RKO (cell line): Measurements from ENCODE around the gene ABCD3.
"Not testable (repeated sequence)": the region's sequence is repeated elsewhere in the genome, so short reads cannot be mapped to it uniquely, and the experiment has no call there.

Source experiments
- DNase-seq: peaks from one replicate; pipeline ENCODE4 v3.0.0-alpha.2; 2016; ENCODE audit warnings: low spot score

The ABCD3 gene

DNA sequence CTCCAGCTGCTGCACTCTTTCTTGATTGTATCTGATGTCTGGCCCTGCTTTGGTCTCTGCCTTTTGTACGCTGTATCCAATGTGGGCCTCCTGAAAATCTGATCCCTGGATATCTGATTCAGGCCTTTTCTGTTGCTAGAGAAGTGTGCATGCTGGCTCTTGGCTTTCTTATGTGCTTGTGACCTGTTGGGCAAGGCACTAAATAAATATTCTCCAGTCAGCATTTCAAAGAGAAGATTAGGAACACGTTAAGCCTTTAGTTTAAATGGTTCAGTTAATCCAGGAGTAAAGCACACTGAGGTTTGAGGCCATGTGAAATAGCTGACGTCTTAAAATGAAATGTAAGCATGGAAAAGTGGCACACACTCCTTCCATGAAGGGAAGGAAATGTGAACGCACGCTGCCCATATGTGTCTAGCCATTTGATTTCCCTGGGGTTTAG lies 132.6 kb downstream of the ABCD3 start:
- DNase-seq, result no peak

DNA sequence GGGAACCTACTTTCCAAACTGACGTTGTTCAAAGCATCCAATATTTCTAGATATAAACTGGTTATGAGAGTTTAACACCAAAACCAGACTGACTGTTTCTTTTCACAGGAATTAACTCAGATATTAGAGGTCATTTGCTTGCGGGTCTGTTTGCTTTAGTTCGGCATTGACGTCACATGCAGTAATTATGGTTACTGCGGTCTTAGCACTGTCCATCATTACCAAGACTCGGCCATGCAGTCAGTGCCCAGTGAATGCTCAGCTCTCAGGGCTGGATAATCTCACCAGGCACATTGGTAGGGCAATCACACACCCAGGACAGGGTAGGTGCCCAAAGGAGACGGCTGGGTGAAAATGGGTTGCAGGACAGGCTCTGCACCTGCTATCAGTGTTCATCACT lies 133.3 kb downstream of the ABCD3 start:
- no peak for DNase-seq

DNA sequence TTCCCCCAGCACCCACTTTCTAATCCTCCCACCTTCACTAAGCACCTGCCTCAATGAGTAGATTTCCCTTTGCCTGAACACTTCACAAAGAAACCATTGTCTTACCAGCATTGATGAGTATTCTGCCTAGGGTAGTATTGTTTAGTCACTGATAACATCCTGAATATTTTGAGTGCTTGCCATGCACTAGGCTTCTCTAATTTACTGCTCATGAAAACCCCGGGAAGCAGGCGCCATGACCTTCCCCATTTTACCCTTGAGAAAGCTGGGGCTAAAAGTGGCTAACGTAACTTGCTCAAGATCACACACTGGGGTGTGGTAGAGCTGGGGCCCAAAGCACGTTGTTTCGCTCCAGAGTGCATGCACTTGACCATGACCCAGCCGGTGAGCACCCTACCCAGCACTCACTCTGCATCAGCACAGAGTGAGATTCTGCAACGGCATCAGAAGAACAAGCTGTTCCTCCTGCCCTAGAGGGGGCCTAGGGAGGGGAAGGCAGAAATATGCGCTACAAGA lies 133.9 kb downstream of the ABCD3 start:
- DNase-seq, result no peak

GRCh38 chr1:94553323-94553730 lies 135.1 kb downstream of the ABCD3 start:
- DNase-seq, result no peak

- no peak for DNase-seq
These were observed 135.7 kb downstream of the ABCD3 start for GRCh38 chr1:94553931-94554330.

- DNase-seq, result no peak
These were observed 136.4 kb downstream of the ABCD3 start for GRCh38 chr1:94554580-94554979.

DNA sequence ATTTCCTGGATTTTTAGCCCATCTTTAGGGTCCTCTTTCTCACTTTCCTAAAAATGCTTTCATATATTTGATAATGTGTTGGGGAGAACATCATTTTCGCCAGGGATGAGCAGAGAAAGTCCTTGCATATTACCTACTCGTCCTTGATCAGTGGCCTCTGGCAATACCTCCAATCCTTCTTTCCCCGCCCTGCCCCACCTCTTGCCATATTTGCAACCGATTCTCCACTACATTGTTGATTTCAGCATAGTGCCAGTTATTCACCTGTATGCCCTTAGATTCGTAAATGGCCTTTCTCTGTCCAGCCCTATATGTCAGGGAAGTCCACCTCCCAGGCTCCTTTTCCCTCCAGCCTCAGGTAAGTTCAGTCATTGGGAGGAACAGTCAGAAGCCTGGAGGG lies 136.9 kb downstream of the ABCD3 start:
- no peak for DNase-seq

DNA sequence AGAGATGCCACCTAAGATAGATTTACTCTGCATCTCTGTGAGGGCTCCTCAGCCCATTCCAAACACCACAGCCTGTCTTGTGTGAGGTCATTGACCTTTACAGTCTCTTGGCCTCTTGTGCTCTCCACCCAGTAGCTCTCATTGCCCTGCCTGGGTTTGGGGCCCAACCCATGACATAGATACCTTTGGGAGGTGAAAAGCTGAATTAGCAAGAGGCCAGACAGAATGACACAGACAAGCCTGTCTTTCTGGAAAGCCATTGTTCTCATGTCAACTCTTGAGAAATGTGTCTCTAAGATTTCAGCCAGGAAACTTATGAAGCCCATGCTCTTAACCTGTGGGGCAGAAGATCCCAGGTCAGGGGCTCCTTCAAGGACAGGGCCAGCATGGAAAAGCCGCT lies 141.7 kb downstream of the ABCD3 start:
- DNase-seq, result no peak

DNA sequence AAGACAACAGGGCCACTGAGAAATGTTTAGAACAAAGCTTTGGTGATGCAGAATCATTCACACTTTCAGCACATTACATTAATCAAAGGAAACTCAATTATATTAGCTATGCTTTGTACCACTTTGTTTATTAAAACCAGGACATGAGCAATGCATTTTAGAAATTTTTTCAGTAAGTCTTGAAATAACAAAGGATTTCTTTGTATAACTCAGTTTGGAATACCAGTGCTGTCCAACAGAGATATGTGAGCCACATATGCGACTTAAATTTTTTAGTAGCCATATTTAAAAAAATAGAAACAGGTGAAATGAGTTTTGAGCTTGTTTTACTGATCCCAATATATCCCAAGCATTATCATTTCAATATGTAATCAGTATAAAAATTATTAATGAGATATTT lies 142.1 kb downstream of the ABCD3 start:
- no peak for DNase-seq

DNA sequence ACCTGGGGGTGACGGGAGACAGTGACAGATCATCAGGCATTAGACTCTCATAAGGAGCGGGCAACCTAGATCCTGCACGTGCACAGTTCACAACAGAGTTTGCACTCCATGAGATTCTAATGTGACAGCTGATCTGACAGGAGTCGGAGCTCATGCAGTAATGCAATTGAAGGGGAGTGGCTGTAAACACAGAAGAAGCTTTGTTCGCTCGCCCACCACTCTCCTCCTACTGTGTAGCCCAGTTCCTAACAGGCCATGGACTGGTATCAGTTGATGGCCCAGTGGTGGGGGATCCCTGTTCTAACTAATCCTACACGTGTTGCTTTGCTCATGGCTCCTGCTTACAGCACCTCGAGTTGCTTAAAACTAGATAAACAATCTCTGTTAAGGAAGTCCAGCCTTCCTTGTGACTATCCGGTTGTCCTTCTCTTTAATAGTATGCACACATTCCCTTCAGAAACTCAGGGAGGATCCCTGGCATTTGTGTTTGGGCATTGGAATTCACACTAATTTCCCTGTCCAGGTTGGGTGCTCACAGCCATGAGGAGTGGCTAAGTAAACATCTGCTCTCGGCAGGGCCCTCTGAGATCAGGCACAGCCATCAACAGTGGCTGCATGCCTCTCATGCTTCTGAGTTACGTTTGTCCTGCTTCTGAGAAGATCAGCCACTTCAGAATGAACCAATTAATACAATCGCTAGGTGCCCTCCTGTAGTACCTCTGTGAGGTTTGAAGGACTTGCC lies 144.5 kb downstream of the ABCD3 start:
- no peak for DNase-seq

DNA sequence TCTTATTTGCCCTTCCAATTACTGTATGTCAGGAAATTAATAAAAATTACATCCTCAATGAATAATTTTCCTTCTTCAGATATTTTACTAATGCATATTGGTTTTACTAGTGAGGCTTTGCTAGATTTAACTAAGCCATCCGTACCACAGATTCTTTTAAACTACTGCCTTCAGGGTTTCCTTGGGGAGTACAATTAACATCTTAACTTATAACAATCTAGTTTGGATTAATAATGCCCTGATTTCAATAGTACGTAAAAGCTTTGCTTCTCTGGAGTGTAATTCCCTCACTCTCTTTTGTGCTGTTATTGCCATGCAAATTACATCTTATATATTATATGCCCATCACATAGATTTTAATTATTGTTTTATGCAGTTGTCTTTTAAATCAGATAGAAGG lies 147.7 kb downstream of the ABCD3 start:
- DNase-seq, result no peak

- not testable (repeated sequence) for DNase-seq
These were observed 148.2 kb downstream of the ABCD3 start for GRCh38 chr1:94566436-94566835.

GRCh38 chr1:94567975-94568607 lies 149.9 kb downstream of the ABCD3 start:
- DNase-seq, result not testable (repeated sequence)
